Mesodermal cell (in vitro differentiated cells): Measurements from ENCODE around the gene TNNI3K.
A peak's percentile ranks its signal among the peaks of the same experiment; 100 is the strongest.

Experiments
- H3K27ac ChIP-seq: 2 replicates; pipeline ENCODE4 v1.7.0; 2013; ENCODE audit warnings: mild to moderate bottlenecking, low read depth, low read length, moderate library complexity; ENCODE audit not compliant: severe bottlenecking
- H3K36me3 ChIP-seq: 2 replicates; pipeline ENCODE4 v1.7.1; 2013; ENCODE audit warnings: mild to moderate bottlenecking, low read length, moderate library complexity; ENCODE audit not compliant: control insufficient read depth, insufficient read depth
- H3K4me1 ChIP-seq: one replicate; pipeline ENCODE4 v1.7.1; 2013; ENCODE audit warnings: mild to moderate bottlenecking, low read length; ENCODE audit not compliant: insufficient read depth, control insufficient read depth, poor library complexity, severe bottlenecking
- H3K4me3 ChIP-seq: 2 replicates; pipeline ENCODE4 v1.7.0; 2013; ENCODE audit warnings: low read length, control low read depth, mild to moderate bottlenecking; ENCODE audit not compliant: insufficient read depth, poor library complexity, severe bottlenecking; ENCODE audit errors: extremely low read depth
- H3K9me3 ChIP-seq: 2 replicates; pipeline ENCODE4 v1.7.1; 2013; ENCODE audit warnings: mild to moderate bottlenecking, low read length, moderate library complexity; ENCODE audit not compliant: control insufficient read depth
- WGBS, 2 experiments: methylation state at CpG; one replicate each; pipeline ENCODE4 v1.1.5; 2013; ENCODE audit warnings: missing lambda C conversion rate in 2 of 2; ENCODE audit not compliant: insufficient coverage in 2 of 2; 5-methylcytosine and 5-hydroxymethylcytosine counted together

TNNI3K gene

GRCh38 chr1:74343216-74343615, 108.0 kb downstream of the TNNI3K start:
- no peaks in the 10 kb centered on the region for H3K9me3 ChIP-seq
- 78 to 83% methylated on average over 1 of the region's 1 CpG for WGBS, 2 experiments
- H3K4me3 ChIP-seq = no peak overlapping the region
- H3K27ac ChIP-seq = no peak overlapping the region
- H3K36me3 ChIP-seq = no peaks in the 10 kb centered on the region
- H3K4me1 ChIP-seq = no peaks in the 10 kb centered on the region

DNA sequence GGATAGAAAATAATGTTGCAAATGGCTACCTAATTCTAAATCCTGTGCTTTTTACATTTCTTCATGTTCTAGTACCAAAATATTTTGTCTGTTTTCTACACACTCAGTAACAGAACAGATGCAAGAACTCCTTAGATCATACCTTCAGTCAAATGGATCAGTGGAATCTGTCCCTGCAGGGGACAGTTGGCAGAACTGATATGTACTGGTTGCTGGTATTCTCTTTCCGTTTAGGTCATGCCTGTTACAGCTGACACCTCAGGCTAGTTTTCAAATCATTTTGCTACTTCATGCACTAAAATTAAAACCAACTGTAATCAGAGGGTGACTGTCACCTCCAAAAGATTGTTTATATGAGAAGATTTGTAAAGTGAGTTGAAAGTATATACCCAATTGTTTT, 109.2 kb downstream of the TNNI3K start:
- WGBS, 2 experiments = no CpG with 5 or more reads among the region's 1 CpG
- Histone ChIP-seq H3K4me3 (no peak overlapping the region), H3K36me3 (no peaks in the 10 kb centered on the region), H3K4me1 (no peaks in the 10 kb centered on the region), H3K27ac (no peak overlapping the region), H3K9me3 (no peaks in the 10 kb centered on the region)

- Histone ChIP-seq H3K4me1 (no peaks in the 10 kb centered on the region), H3K36me3 (no peaks in the 10 kb centered on the region), H3K27ac (peak overlapping the region; percentile 7), H3K9me3 (no peaks in the 10 kb centered on the region), H3K4me3 (no peak overlapping the region)
- WGBS, 2 experiments = 83% methylated on average over 1 of the region's 1 CpG; no CpG with 5 or more reads in 1 of the 2 experiments
These were observed 121.3 kb downstream of the TNNI3K start for GRCh38 chr1:74356493-74356892.

GRCh38 chr1:74357150-74357549, 122.0 kb downstream of the TNNI3K start:
- Histone ChIP-seq H3K9me3 (no peaks in the 10 kb centered on the region), H3K4me1 (no peaks in the 10 kb centered on the region), H3K27ac (no peak overlapping the region), H3K36me3 (no peaks in the 10 kb centered on the region), H3K4me3 (no peak overlapping the region)
- WGBS, 2 experiments = 100% methylated on average over 1 to 2 of the region's 3 CpGs

DNA sequence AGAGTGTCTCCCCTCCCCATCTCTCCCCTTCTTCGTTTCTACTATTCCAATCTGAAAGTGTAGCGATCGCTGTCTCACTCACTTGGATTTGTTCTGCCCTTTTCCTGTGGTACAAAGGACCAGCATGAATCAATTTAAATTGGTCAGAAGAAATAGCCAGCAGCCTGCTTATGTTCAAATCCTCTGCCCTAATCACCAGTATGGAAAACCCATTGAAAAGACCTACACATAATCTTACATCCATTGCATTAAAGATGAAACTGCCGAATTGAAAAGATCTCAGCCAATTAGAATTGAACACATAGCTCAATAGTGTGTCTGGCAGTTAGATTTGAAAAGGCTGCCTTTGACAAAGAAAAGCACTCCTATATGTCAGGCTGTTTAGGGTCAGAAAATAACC, 122.6 kb downstream of the TNNI3K start:
- H3K4me3 ChIP-seq = no peak overlapping the region
- no peaks in the 10 kb centered on the region for H3K4me1 ChIP-seq
- no peaks in the 10 kb centered on the region for H3K9me3 ChIP-seq
- no peaks in the 10 kb centered on the region for H3K36me3 ChIP-seq
- WGBS, 2 experiments = 95 to 100% methylated on average over 3 of the region's 4 CpGs
- H3K27ac ChIP-seq = no peak overlapping the region

- Histone ChIP-seq H3K36me3 (no peaks in the 10 kb centered on the region), H3K4me1 (no peaks in the 10 kb centered on the region), H3K9me3 (peaks cover 4% of the 10 kb centered on the region), H3K4me3 (no peak overlapping the region), H3K27ac (no peak overlapping the region)
- no CpG with 5 or more reads among the region's 1 CpG for WGBS, 2 experiments
These were observed 127.5 kb downstream of the TNNI3K start for GRCh38 chr1:74362691-74363090.

DNA sequence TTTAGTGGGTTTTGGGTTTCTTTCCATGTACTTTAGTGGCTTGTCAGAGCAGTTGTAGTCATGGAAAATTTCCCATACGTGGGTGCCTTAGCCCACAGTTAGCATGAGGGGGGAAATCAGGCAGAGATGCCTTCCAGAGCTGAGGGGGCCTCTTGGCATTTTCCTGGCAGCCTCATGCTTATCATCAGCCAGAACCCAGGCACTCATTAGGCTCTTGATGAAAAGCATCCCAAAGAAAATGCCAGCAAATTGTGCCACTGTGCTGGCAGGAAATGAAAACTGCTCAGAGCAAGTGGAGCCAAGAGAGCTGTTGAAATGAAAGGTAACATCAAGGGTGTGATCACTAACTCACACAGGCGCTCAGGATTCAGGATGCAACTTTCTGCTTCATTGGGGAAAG, 128.0 kb downstream of the TNNI3K start:
- Histone ChIP-seq H3K4me3 (no peak overlapping the region), H3K9me3 (peaks cover 4% of the 10 kb centered on the region), H3K36me3 (no peaks in the 10 kb centered on the region), H3K4me1 (no peaks in the 10 kb centered on the region), H3K27ac (peak overlapping the region; percentile 47)
- WGBS, 2 experiments = 78 to 95% methylated on average over 2 of the region's 2 CpGs

DNA sequence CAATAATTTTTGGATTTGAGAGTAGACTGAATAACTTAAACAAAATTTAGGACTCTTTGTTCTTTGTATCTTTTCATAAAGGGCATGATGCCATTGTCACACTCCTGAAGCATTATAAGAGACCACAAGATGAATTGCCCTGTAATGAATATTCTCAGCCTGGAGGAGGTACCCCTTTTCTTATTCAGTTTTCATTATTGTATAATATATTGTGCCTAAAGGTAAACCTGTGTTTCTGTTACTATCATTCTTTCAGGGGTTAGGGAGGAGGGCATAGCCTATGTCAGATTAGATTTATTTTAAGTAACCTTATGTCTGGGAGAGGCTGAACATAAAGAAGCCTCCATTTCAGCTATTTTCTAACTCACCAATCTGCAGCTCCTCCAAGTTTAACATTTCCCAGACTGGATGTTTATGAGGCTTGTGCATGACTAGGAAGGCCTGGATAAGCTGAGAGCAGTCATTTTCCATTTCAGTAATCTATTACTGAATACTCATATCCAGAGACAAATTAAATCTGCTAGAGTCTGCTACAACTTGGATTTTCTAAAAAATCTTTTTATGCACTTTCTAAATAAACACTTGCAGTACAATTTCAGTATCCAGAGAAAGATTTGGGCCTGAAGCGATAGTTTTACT, 132.1 kb downstream of the TNNI3K start:
- Histone ChIP-seq H3K27ac (no peak overlapping the region), H3K4me1 (no peaks in the 10 kb centered on the region), H3K4me3 (no peak overlapping the region), H3K36me3 (no peaks in the 10 kb centered on the region), H3K9me3 (peaks cover 4% of the 10 kb centered on the region)
- no CpG with 5 or more reads among the region's 1 CpG for WGBS, 2 experiments

DNA sequence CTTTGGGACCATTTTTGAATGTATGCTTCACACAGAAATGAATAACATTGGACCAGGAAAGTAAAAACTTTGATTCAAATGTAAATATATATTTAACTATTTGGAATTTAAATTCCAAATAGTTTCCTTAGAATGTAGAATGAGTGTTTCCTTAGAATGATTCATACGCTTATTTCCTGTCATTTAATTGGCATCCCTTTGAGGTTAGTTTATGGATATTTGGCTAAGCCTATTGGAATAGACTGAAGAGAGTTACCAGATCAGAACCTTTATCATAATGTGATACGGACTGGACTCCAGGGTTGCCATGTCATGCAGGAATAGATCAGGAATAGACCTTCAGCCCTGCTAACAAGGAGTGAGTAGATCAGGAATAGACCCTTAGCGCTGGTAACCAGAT, 133.1 kb downstream of the TNNI3K start:
- H3K36me3 ChIP-seq = no peaks in the 10 kb centered on the region
- peaks cover 4% of the 10 kb centered on the region for H3K9me3 ChIP-seq
- 90 to 92% methylated on average over 2 of the region's 3 CpGs for WGBS, 2 experiments
- H3K4me3 ChIP-seq = no peak overlapping the region
- H3K4me1 ChIP-seq = no peaks in the 10 kb centered on the region
- H3K27ac ChIP-seq = no peak overlapping the region

DNA sequence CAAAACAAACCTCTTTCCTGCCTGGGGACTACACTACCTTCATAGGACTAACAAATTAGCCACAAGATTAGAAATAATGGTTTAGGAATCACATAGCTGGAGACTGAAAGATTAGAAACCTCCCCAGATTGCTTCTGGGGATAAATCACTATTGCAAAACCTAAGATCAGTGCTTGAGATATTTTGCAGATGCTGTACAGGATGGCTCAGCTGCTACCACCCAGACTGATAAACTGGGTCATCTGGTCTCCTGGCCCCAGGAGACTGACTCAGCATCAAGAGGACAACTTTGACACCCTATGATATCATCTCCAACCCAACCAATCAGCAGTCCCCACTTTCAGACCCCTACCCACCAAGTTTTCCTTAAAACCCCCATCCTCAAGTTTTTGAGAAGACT, 140.2 kb downstream of the TNNI3K start:
- Histone ChIP-seq H3K27ac (no peak overlapping the region), H3K9me3 (no peaks in the 10 kb centered on the region), H3K4me1 (no peaks in the 10 kb centered on the region), H3K4me3 (no peak overlapping the region), H3K36me3 (no peaks in the 10 kb centered on the region)

- no peaks in the 10 kb centered on the region for H3K36me3 ChIP-seq
- H3K9me3 ChIP-seq = no peaks in the 10 kb centered on the region
- no peaks in the 10 kb centered on the region for H3K4me1 ChIP-seq
- no peak overlapping the region for H3K27ac ChIP-seq
- 89 to 94% methylated on average over 6 to 8 of the region's 9 CpGs for WGBS, 2 experiments
- H3K4me3 ChIP-seq = no peak overlapping the region
These were observed 145.1 kb downstream of the TNNI3K start for GRCh38 chr1:74380252-74380651.
